Measurements from ENCODE around the gene SH3BP5.
A peak's percentile ranks its signal among the peaks of the same experiment; 100 is the strongest.

Gene SH3BP5

DNA sequence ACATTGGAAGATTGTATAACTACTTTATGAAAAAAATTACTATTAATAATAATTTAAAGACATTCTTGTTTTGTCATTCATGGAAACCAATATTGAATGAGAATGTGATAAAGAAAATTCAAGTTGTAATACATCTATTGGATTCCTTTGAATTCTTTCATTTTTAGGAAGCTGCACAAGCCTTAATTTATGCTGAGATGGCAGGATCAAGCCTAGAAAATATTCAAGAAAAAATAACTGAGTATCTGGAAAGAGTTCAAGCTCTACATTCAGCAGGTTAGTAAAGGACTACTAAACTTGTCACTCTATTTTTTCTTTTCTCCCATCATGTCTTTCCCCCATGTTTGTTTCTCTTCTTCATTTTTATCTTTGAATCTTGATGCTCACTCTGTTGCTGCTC is 120.4 kb downstream of the SH3BP5 start:
- no peaks in the 10 kb centered on the region for H3K27me3 ChIP-seq (ENCODE audit: control insufficient read depth, insufficient read depth, low read length)
- no peak overlapping the region for H3K9ac ChIP-seq (ENCODE audit: low read depth, low read length)
- peaks cover 31% of the 10 kb centered on the region for H3K36me3 ChIP-seq (ENCODE audit: control insufficient read depth, insufficient read depth, low read length)
- no peaks in the 10 kb centered on the region for H3K9me3 ChIP-seq (ENCODE audit: control insufficient read depth, insufficient read depth, low read length)
- no peak overlapping the region for H3K4me3 ChIP-seq (ENCODE audit: low read depth, low read length)
- no peaks in the 10 kb centered on the region for H3K4me1 ChIP-seq (ENCODE audit: control insufficient read depth, insufficient read depth, low read length)
- no peak overlapping the region for H3K27ac ChIP-seq (ENCODE audit: low read depth, low read length)

DNA sequence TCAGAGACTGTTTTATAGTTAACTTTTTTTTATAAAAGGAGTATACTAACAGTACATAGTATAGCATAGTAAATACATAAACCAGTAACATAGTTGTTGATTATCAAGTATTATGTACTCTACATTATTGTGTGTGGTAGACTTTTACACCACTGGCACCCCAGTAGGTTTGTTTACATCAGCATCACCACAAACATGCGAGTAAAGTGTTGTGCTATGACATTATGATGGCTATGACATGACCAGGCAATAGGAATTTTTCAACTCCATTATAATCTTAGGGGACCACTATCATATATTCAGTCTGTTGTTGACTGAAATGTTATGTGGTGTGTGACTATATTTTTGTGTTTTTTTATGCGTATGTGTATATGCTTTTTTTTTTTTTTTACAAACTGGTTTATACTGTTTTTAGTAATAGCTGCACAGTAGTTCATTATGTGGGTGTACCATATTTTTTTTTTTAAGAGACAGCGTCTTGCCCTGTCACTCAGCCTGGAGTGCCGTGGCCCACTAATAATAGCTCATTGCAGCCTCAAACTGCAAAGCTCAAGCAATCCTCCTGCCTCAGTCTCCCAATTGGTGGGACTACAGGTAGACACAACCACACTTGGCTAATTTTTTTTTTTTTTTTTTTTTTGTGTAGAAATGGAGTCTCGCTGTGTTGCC is 124.4 kb downstream of the SH3BP5 start:
- no peaks in the 10 kb centered on the region for H3K9me3 ChIP-seq (ENCODE audit: control insufficient read depth, insufficient read depth, low read length)
- no peaks in the 10 kb centered on the region for H3K27me3 ChIP-seq (ENCODE audit: control insufficient read depth, insufficient read depth, low read length)
- no peak overlapping the region for H3K9ac ChIP-seq (ENCODE audit: low read depth, low read length)
- H3K36me3 ChIP-seq (ENCODE audit: control insufficient read depth, insufficient read depth, low read length), result peaks cover 22% of the 10 kb centered on the region
- H3K27ac ChIP-seq (ENCODE audit: low read depth, low read length), result no peak overlapping the region
- peaks cover 4% of the 10 kb centered on the region; the same call in 1 of the 2 replicates for H3K4me1 ChIP-seq (ENCODE audit: control insufficient read depth, insufficient read depth, low read length)
- H3K4me3 ChIP-seq (ENCODE audit: low read depth, low read length), result no peak overlapping the region

GRCh38 chr3:15206662-15207576 is 125.5 kb downstream of the SH3BP5 start:
- Histone ChIP-seq H3K9ac (ENCODE audit: low read depth, low read length) (peak overlapping the region; percentile 75), H3K4me1 (ENCODE audit: control insufficient read depth, insufficient read depth, low read length) (peaks cover 4% of the 10 kb centered on the region; the same call in 1 of the 2 replicates), H3K4me3 (ENCODE audit: low read depth, low read length) (peak overlapping the region; percentile 91), H3K36me3 (ENCODE audit: control insufficient read depth, insufficient read depth, low read length) (peaks cover 12% of the 10 kb centered on the region), H3K9me3 (ENCODE audit: control insufficient read depth, insufficient read depth, low read length) (no peaks in the 10 kb centered on the region), H3K27ac (ENCODE audit: low read depth, low read length) (peak overlapping the region; percentile 90), H3K27me3 (ENCODE audit: control insufficient read depth, insufficient read depth, low read length) (no peaks in the 10 kb centered on the region)

- Histone ChIP-seq H3K4me3 (ENCODE audit: low read depth, low read length) (peak within 1 kb of the TSS; percentile 91), H3K36me3 (ENCODE audit: control insufficient read depth, insufficient read depth, low read length) (peaks cover 11% of the 10 kb centered on the region), H3K9me3 (ENCODE audit: control insufficient read depth, insufficient read depth, low read length) (no peaks in the 10 kb centered on the region), H3K4me1 (ENCODE audit: control insufficient read depth, insufficient read depth, low read length) (peaks cover 4% of the 10 kb centered on the region; the same call in 1 of the 2 replicates), H3K27me3 (ENCODE audit: control insufficient read depth, insufficient read depth, low read length) (no peaks in the 10 kb centered on the region), H3K27ac (ENCODE audit: low read depth, low read length) (peak within 1 kb of the TSS; percentile 90), H3K9ac (ENCODE audit: low read depth, low read length) (peak within 1 kb of the TSS; percentile 75)
Measured at GRCh38 chr3:15205934-15206661, 126.3 kb downstream of the SH3BP5 start, which contains the start of gene CAPN7. CAPN7 (plus strand) TSS chr3:15206246; CDS start chr3:15206496, 250 bp downstream.

DNA sequence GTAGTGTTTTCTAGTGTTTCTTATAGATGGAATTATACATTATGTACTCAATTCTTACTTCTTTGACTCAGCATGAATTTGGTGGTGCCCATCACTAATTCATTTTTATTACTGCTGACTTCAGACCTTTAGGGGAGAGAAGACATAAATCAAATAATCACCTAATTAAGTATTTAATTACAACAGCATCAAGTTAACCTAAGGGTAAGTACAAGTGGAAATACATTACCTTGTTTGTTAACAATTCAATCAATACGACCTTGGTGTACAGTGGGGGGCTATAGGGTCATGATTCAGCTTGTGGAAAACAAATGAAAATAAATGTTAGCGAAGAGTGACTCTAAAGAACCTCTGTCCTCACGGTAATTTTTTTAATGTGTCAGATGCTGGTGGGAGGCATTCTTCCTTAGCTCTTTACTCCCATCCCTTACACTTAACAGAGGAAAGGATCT is 126.9 kb downstream of the SH3BP5 start:
- H3K27me3 ChIP-seq (ENCODE audit: control insufficient read depth, insufficient read depth, low read length), result no peaks in the 10 kb centered on the region
- peak overlapping the region; percentile 75 for H3K9ac ChIP-seq (ENCODE audit: low read depth, low read length)
- H3K4me1 ChIP-seq (ENCODE audit: control insufficient read depth, insufficient read depth, low read length), result peaks cover 4% of the 10 kb centered on the region; the same call in 1 of the 2 replicates
- H3K9me3 ChIP-seq (ENCODE audit: control insufficient read depth, insufficient read depth, low read length), result no peaks in the 10 kb centered on the region
- H3K4me3 ChIP-seq (ENCODE audit: low read depth, low read length), result peak overlapping the region; percentile 91
- H3K27ac ChIP-seq (ENCODE audit: low read depth, low read length), result peak overlapping the region; percentile 90
- H3K36me3 ChIP-seq (ENCODE audit: control insufficient read depth, insufficient read depth, low read length), result peaks cover 7% of the 10 kb centered on the region; the same call in 1 of the 2 replicates

All from HUES48 (cell line).